HPDE6-E6E7 (cell line): ENCODE results near the gene JUN.

ENCODE experiments used
- DNase-seq: peaks from one replicate; pipeline ENCODE4 v3.0.0; 2011; ENCODE audit warnings: missing footprints; ENCODE audit errors: extremely low spot score

The JUN gene

DNA sequence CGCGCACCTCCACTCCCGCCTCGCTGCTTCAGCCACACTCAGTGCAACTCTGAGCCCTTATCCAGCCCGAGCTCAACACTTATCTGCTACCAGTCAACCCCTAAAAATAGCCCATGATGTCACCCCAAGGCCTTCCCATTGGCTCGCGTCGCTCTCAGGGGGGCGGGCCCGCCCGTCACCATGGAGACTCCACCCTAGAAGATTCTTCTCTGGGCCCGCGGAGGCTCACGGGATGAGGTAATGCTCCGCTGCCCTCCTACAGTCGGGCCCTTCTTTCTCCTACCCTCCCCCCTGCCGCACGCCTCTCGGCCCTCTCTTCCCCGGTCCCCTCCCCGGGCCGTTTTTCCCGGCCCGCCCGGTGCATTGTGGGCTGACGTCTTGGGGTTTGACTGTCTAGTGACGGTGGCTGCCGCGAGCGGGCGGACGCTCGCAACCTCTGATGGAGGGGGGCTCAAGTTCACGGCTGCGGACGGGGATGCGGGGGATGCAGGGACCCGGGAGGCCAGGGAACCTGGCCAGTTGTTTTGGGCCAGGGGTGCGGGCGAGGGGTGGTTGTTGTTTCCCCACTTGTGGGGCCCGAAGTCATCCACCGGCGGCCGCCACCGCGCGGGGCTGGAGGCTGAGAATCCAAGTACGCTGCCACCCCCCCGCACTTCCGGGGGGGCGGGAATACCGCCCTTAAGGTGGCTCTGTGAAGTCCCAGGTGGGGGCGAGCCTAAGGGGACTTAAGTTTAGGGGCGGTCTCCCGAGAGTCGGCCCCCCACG, at the start of gene JUN:
JUN (minus strand) TSS at position 55 of the 765 bp plus-strand sequence. CDS start 977 bp downstream, outside the sequence.
- peak; percentile 94 for DNase-seq

- no peak for DNase-seq
These were observed 49.3 kb upstream of the JUN start for GRCh38 chr1:58833166-58833565.

- DNase-seq, result no peak
These were observed 46.4 kb upstream of the JUN start for GRCh38 chr1:58830291-58830690.

GRCh38 chr1:58829866-58830265, 46.0 kb upstream of the JUN start:
- DNase-seq, result no peak

- no peak for DNase-seq
These were observed 43.5 kb upstream of the JUN start for GRCh38 chr1:58827298-58827697.

GRCh38 chr1:58824753-58825389, 41.0 kb upstream of the JUN start:
- peak; percentile 42 for DNase-seq

DNA sequence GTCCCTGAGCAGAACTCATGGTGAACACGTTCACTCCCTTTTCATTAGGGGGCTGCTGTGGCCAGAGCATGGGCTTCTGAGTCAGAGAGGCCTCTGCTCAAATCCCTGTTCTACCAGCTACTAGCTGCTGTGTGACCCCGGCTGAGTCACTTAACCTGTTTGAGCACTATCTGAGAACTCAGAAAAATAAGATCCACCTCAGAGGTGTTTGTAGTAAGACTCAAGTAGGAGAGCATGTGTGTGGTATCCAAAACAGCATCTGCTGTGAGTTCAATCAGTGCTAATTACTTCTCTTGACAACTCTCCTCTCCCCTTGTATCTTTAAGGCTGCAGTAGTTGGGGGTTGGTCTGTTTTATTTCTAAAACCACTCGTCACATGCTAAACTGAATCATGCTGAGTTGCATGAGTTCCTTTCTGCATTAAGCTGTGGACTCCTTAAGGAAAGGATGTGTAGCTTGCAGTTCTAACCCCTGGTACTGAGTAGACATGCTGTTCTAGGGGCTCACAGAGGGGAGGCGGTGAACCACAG, 39.7 kb upstream of the JUN start:
- peak; percentile 80 for DNase-seq

DNA sequence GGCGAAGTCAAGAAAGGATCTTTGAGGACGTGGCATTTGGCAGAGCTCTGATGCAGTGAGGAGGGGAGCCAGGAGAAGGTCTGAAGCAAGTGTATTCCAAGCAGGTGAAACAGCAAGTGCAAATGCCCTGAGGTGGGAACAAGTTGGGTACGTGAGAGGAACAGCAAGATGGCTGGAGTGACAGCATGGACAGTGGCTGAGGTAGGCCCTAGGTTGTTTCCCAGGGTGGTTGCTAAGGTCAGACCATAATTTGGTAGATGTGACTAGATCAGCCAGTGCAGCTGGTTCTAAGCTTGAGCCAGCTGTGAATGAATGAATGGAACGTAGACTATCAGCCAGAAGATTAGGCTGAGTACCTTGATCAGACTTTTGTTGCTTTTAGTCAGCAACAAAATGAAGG, 37.5 kb upstream of the JUN start:
- DNase-seq, result no peak

GRCh38 chr1:58818976-58819375, 35.1 kb upstream of the JUN start:
- DNase-seq, result no peak

GRCh38 chr1:58818075-58818474, 34.2 kb upstream of the JUN start:
- DNase-seq, result no peak

GRCh38 chr1:58816747-58817221, 32.9 kb upstream of the JUN start:
- DNase-seq, result no peak

DNA sequence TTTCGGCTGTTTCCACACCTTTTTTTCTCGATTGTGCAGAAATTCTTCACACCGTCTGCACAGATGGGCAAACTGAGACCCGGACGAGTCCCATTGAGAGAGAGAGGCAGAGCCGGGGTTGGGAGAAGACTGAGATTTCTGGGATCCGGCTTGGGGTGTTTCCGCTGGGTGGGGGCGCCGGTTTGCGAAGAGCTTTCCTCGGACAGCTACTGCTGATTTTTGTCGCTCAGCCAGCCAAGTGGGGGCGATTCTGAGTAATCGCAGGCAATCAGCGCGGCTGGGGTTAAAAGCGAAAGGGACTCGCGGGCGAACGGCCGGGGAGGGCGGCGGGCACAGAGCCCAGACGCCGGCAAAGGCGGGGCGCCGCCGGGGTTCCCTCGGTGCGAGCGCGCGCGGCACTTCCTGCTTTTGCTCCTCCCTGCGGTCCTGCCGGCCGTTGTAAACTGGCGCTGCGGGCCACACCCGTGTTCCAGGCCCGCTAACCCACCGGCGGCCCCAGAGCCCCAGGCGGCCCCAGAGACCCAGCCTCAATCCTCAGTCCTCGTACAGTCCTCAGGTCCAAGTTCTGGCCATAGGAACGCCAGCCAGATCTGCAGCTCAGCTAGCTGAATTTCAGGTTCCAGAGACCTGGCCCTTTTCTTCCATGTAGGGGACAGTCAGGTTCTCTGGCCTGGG, 32.4 kb upstream of the JUN start:
- DNase-seq, result peak; percentile 79

DNA sequence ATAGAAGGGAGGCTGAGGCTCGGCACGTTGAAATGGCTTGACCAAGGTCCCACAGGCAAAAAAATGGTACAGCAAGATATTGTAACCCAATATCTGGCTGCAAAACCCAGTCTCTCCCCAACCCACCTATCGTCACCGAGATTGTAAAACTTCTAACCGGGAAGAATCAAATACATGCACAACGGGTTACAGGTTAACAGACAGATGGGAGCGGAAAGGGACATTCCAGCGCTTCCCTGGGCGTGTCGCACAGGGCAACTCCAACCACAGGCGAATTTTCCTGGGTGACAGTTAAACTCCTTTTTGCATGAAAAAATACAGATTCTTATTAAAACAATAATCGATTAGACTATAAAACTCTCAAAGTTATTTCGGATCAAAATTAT, 31.8 kb upstream of the JUN start:
- no peak for DNase-seq

- DNase-seq, result peak; percentile 42
These were observed 31.3 kb upstream of the JUN start for GRCh38 chr1:58815069-58815685.

- peak; percentile 59 for DNase-seq
These were observed 30.6 kb upstream of the JUN start for GRCh38 chr1:58814251-58815068.

- DNase-seq, result no peak
These were observed 30.0 kb upstream of the JUN start for GRCh38 chr1:58813801-58814200.

DNA sequence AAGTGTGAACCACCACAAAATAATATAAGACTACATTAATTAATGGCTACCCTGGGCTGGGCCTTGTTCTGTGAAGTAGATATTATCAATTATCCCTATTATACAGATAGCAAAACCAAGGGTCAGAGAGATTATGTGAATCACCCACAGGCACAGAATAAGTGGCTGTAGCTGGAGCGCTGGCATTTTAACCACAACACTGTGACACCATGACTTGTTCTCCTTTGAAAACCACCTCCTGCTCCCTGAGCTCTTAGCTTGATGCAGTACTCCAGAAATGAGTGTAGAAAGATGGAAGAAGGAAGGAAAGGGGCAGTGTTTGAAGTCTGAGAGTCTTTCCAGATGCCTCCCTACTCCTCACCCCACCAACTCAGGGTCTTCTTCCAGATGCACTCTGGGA, 29.5 kb upstream of the JUN start:
- no peak for DNase-seq

DNA sequence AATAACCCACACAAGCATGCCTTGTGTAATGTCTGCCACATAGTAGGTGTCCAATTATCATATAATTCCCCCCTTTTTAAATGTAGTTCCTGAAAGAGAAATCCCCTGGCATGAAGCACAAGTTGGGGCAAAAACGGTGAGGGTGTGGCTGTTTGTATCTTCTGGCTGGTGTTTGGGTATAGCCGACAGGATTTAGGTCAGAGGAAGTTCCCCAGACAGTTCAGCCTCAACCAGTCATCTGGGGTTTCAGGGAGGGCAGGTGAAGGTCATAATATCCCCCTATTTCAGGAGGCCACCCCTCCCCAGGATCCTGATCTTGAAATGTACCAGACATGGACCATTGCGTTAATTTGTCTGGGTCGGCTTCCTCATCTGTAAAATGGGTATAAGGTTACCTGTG, 29.1 kb upstream of the JUN start:
- DNase-seq, result no peak

DNA sequence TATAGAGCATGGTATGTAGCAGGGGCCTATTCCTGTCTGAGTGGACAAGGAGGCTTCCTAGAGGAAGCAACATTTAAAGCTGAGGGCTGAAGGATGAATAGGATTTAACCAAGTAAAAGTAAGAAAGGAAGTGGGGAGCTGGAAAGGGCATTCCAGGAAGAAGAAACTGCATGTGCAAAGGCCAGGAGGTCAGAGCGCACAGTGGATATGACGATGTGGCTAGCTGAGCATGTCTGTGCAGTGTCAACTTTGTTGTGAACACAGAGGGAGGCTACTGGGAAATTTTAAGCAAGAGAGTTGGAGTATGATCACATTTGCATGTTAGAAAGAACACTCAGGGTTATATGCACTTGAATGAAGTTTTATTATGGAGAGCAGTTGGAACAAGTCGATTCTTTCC, 28.6 kb upstream of the JUN start:
- DNase-seq, result no peak

- no peak for DNase-seq
These were observed 27.5 kb upstream of the JUN start for GRCh38 chr1:58811303-58811702.

GRCh38 chr1:58809325-58810010, 25.6 kb upstream of the JUN start:
- peak; percentile 29 for DNase-seq
